ENCODE results near the gene DHX58.

DNA sequence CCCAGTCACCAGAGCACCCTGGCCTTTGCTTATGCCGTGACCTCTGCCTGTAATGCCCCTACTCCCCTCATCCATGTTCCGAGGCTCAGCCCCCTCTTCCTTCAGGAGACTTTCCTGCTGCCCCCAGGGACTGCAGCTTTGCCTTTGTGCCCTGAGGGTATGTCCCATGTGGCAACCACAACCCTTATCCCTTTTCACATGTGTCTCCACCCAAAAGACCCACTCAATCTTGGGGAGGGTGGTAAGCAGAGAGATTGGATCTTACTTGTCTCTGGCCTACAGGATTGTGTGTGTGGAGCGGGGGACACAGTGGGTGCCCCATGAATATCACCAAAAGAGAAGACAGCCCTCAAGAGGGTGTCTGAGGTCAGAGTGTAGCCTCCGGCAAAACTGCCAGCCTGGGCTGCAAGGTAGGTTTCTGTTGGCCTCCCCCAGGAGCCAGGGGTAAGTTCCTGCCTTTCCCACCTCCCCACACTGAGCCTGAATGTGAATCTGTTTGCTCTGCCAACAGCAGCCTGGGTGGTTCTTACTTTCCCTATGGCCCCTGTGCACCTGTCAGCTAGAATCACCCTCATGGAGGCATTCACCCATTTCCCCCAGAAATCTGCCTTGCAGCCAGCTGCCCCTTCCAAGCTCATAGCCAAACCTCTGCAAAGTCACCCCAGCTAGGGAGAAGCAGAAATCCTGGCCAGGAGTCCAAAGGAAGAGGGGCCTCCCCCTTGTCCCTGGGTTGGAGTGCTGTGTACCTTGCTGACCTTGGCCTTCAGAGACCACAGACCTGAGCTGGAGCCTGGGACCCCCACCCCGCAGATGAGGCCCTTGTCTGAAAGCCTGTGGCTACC is 50.6 kb downstream of the DHX58 start:
- TF ChIP-seq, protein P1, sequence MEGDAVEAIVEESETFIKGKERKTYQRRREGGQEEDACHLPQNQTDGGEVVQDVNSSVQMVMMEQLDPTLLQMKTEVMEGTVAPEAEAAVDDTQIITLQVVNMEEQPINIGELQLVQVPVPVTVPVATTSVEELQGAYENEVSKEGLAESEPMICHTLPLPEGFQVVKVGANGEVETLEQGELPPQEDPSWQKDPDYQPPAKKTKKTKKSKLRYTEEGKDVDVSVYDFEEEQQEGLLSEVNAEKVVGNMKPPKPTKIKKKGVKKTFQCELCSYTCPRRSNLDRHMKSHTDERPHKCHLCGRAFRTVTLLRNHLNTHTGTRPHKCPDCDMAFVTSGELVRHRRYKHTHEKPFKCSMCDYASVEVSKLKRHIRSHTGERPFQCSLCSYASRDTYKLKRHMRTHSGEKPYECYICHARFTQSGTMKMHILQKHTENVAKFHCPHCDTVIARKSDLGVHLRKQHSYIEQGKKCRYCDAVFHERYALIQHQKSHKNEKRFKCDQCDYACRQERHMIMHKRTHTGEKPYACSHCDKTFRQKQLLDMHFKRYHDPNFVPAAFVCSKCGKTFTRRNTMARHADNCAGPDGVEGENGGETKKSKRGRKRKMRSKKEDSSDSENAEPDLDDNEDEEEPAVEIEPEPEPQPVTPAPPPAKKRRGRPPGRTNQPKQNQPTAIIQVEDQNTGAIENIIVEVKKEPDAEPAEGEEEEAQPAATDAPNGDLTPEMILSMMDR (IDR thresholded peaks at IDR 0.05; ENCODE audit: extremely low read depth in 1 of 2, insufficient read depth in 1 of 2, low read depth in 1 of 2, low read length in 2 of 2), result no peak
- TF ChIP-seq EZH2 (IDR thresholded peaks at IDR 0.05; ENCODE audit: borderline replicate concordance, low read depth, low read length, severe bottlenecking), result no peak
- TF ChIP-seq POLR2A (IDR thresholded peaks at IDR 0.05; ENCODE audit: low read depth, low read length), result no peak
- TF ChIP-seq POLR2AphosphoS5 (IDR thresholded peaks at IDR 0.05; ENCODE audit: insufficient read depth, low read depth, low read length), result no peak
- TF ChIP-seq, protein P2, sequence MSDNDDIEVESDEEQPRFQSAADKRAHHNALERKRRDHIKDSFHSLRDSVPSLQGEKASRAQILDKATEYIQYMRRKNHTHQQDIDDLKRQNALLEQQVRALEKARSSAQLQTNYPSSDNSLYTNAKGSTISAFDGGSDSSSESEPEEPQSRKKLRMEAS (IDR thresholded peaks at IDR 0.05; ENCODE audit: insufficient read depth, insufficient read length), result no peak
- no peak for TF ChIP-seq MYC (IDR thresholded peaks at IDR 0.05; ENCODE audit: low read depth, low read length)

Measured in endothelial cell of umbilical vein (primary cell).